ENCODE results near the gene RPS23. TPM values are rescaled to one million over a fixed set of nuclear protein-coding genes. Genes with fewer than 3 reads are reported as not detected.

Gene RPS23
- total RNA-seq, 1 experiment from 2014 or later = 2,589 TPM

DNA sequence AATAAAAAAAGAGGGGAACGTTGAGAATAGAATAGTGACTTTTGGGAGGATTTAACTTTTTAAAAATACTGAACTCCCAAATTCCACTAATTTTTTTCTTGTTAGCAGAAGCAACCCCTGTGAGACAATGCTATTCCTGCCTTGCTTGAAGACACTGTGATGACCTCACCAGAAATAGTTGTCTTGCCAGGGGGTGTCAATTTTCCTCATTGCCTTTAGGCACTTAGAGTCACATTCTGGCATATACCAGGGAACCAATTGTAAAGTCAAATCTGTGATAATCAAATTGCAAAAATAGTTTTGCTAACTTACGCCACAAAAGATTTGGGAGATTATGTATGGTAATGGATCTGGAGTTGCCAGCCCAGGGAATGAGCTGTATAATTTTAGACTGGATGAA is 42.8 kb upstream of the RPS23 start (continued):
- TF ChIP-seq, protein P1, sequence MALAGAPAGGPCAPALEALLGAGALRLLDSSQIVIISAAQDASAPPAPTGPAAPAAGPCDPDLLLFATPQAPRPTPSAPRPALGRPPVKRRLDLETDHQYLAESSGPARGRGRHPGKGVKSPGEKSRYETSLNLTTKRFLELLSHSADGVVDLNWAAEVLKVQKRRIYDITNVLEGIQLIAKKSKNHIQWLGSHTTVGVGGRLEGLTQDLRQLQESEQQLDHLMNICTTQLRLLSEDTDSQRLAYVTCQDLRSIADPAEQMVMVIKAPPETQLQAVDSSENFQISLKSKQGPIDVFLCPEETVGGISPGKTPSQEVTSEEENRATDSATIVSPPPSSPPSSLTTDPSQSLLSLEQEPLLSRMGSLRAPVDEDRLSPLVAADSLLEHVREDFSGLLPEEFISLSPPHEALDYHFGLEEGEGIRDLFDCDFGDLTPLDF (CRISPR knock-in tag; IDR thresholded peaks at IDR 0.05) = no peak
- TF ChIP-seq, protein P2, sequence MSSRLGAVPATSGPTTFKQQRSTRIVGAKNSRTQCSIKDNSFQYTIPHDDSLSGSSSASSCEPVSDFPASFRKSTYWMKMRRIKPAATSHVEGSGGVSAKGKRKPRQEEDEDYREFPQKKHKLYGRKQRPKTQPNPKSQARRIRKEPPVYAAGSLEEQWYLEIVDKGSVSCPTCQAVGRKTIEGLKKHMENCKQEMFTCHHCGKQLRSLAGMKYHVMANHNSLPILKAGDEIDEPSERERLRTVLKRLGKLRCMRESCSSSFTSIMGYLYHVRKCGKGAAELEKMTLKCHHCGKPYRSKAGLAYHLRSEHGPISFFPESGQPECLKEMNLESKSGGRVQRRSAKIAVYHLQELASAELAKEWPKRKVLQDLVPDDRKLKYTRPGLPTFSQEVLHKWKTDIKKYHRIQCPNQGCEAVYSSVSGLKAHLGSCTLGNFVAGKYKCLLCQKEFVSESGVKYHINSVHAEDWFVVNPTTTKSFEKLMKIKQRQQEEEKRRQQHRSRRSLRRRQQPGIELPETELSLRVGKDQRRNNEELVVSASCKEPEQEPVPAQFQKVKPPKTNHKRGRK (CRISPR knock-in tag; IDR thresholded peaks at IDR 0.05; ENCODE audit: borderline replicate concordance) = no peak
- TF ChIP-seq GTF2I (CRISPR knock-in tag; conservative IDR thresholded peaks at IDR 0.05) = no peak

DNA sequence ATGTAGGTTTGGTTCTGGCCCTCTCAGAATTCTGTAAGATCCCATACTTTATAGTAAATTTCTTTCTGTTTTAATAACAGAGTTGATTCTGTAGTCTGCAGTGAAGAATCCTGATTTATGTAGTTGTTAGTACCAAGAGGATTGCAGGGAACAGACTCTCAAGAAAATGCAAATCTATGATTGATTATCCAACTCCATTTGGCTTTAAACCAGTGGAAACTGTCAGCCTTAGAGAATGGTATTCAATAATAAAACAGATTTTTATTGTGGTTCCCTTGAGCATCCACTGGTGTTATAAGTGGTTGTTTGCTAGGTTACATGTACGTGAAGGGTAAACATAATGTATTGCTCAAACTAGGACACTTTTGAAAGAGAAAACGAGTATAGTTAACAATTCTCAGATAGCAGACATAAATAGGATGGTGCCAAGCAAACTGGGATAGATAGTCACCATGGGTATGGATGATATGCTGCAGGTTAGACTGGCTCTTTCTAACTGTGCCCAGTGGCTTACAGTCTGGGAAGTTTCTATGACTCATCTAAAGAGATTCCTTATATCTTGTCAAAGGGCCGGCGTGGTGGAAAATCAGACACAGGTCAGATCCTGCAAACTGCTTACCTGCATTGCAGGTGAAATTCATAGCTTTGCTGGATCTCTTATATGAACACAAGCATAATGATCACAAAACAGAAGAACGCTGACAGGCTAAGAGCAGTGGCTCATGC is 41.7 kb upstream of the RPS23 start:
- CTCF ChIA-PET = no interaction called here
- no peaks in the 10 kb centered on the region for H3K4me1 Mint-ChIP-seq
- no peaks in the 10 kb centered on the region for H3K36me3 Mint-ChIP-seq
- no peak overlapping the region for H3K27ac Mint-ChIP-seq
- H3K9me3 Mint-ChIP-seq = peaks cover 9% of the 10 kb centered on the region
- no peaks in the 10 kb centered on the region for H3K27me3 Mint-ChIP-seq (ENCODE audit: low read depth)
- no peak for DNase-seq (ENCODE audit: low spot score)
- TF ChIP-seq, protein P3, sequence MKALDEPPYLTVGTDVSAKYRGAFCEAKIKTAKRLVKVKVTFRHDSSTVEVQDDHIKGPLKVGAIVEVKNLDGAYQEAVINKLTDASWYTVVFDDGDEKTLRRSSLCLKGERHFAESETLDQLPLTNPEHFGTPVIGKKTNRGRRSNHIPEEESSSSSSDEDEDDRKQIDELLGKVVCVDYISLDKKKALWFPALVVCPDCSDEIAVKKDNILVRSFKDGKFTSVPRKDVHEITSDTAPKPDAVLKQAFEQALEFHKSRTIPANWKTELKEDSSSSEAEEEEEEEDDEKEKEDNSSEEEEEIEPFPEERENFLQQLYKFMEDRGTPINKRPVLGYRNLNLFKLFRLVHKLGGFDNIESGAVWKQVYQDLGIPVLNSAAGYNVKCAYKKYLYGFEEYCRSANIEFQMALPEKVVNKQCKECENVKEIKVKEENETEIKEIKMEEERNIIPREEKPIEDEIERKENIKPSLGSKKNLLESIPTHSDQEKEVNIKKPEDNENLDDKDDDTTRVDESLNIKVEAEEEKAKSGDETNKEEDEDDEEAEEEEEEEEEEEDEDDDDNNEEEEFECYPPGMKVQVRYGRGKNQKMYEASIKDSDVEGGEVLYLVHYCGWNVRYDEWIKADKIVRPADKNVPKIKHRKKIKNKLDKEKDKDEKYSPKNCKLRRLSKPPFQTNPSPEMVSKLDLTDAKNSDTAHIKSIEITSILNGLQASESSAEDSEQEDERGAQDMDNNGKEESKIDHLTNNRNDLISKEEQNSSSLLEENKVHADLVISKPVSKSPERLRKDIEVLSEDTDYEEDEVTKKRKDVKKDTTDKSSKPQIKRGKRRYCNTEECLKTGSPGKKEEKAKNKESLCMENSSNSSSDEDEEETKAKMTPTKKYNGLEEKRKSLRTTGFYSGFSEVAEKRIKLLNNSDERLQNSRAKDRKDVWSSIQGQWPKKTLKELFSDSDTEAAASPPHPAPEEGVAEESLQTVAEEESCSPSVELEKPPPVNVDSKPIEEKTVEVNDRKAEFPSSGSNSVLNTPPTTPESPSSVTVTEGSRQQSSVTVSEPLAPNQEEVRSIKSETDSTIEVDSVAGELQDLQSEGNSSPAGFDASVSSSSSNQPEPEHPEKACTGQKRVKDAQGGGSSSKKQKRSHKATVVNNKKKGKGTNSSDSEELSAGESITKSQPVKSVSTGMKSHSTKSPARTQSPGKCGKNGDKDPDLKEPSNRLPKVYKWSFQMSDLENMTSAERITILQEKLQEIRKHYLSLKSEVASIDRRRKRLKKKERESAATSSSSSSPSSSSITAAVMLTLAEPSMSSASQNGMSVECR (CRISPR knock-in tag; IDR thresholded peaks at IDR 0.05; ENCODE audit: borderline replicate concordance) = no peak
- no peak for TF ChIP-seq GABPB1 (CRISPR knock-in tag; IDR thresholded peaks at IDR 0.05)
- TF ChIP-seq, protein P4, sequence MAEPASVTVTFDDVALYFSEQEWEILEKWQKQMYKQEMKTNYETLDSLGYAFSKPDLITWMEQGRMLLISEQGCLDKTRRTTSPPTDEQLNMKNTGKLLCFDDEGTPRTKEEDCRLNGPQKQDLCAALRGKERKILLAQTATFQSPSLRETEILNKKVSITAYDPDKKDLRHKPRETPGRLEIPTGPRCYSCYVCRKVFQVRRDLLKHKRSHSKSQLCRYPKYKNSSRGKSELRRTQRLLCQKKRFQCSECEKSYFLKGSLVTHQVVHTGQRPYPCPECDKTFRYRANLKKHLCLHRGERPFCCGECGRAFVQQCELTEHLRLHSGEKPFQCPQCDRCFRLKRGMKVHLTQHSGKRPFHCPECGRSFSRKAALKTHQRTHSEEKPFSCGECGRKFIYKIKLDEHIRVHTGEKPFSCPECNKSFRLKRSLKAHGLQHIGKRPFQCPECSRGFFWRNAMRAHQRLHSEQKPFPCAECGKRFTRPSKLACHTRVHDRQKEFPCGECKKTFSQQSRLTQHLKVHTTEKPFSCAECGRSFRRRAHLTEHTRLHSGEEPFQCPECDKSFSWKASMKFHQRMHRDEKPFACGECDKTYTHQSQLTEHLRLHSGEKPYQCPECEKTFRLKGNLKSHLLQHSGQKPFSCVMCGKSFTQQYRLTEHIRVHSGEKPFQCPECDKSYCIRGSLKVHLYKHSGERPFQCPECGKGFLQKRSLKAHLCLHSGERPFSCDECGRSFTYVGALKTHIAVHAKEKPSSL (CRISPR knock-in tag; conservative IDR thresholded peaks at IDR 0.05) = no peak
- TF ChIP-seq ZNF416 (CRISPR knock-in tag; IDR thresholded peaks at IDR 0.05) = no peak
- TF ChIP-seq, protein P5, sequence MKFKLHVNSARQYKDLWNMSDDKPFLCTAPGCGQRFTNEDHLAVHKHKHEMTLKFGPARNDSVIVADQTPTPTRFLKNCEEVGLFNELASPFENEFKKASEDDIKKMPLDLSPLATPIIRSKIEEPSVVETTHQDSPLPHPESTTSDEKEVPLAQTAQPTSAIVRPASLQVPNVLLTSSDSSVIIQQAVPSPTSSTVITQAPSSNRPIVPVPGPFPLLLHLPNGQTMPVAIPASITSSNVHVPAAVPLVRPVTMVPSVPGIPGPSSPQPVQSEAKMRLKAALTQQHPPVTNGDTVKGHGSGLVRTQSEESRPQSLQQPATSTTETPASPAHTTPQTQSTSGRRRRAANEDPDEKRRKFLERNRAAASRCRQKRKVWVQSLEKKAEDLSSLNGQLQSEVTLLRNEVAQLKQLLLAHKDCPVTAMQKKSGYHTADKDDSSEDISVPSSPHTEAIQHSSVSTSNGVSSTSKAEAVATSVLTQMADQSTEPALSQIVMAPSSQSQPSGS (CRISPR knock-in tag; IDR thresholded peaks at IDR 0.05; ENCODE audit: borderline replicate concordance, low read depth) = no peak
- ATAC-seq = no peak
- POLR2A ChIA-PET = no interaction called here
- H3K4me3 Mint-ChIP-seq = no peak overlapping the region

DNA sequence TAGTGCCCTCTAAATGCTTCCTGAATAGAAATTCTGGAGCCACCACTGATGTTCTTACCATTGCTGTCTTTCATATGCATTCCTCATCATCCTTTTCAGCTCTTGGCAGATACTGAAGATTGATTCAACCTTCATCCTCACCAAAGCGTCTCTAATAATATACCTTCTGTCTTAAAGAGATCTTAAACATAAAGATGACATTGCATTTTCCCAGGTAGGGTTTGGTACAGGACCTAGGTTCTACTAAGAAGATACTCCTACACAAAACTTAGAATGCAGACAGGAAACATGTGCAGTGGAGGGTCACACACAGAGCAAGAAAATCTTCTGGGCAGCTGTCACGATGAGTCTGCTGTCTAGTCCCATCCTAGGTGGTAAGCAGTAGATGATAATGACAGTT is 41.0 kb upstream of the RPS23 start:
- POLR2A ChIA-PET = no interaction called here
- Mint-ChIP-seq H3K9me3 (peaks cover 9% of the 10 kb centered on the region), H3K27me3 (ENCODE audit: low read depth) (no peaks in the 10 kb centered on the region), H3K4me1 (no peaks in the 10 kb centered on the region), H3K4me3 (no peak overlapping the region), H3K36me3 (no peaks in the 10 kb centered on the region), H3K27ac (no peak overlapping the region)
- CTCF ChIA-PET = no interaction called here
- TF ChIP-seq GABPB1 (CRISPR knock-in tag; IDR thresholded peaks at IDR 0.05) (no peak), MXD4 (CRISPR knock-in tag; IDR thresholded peaks at IDR 0.05; ENCODE audit: borderline replicate concordance) (no peak), GTF2I (CRISPR knock-in tag; conservative IDR thresholded peaks at IDR 0.05) (no peak), KAT7 (CRISPR knock-in tag; IDR thresholded peaks at IDR 0.05; ENCODE audit: borderline replicate concordance) (no peak)
- TF ChIP-seq, protein P6, sequence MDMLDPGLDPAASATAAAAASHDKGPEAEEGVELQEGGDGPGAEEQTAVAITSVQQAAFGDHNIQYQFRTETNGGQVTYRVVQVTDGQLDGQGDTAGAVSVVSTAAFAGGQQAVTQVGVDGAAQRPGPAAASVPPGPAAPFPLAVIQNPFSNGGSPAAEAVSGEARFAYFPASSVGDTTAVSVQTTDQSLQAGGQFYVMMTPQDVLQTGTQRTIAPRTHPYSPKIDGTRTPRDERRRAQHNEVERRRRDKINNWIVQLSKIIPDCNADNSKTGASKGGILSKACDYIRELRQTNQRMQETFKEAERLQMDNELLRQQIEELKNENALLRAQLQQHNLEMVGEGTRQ (CRISPR knock-in tag; IDR thresholded peaks at IDR 0.05) = no peak
- TF ChIP-seq, protein P7, sequence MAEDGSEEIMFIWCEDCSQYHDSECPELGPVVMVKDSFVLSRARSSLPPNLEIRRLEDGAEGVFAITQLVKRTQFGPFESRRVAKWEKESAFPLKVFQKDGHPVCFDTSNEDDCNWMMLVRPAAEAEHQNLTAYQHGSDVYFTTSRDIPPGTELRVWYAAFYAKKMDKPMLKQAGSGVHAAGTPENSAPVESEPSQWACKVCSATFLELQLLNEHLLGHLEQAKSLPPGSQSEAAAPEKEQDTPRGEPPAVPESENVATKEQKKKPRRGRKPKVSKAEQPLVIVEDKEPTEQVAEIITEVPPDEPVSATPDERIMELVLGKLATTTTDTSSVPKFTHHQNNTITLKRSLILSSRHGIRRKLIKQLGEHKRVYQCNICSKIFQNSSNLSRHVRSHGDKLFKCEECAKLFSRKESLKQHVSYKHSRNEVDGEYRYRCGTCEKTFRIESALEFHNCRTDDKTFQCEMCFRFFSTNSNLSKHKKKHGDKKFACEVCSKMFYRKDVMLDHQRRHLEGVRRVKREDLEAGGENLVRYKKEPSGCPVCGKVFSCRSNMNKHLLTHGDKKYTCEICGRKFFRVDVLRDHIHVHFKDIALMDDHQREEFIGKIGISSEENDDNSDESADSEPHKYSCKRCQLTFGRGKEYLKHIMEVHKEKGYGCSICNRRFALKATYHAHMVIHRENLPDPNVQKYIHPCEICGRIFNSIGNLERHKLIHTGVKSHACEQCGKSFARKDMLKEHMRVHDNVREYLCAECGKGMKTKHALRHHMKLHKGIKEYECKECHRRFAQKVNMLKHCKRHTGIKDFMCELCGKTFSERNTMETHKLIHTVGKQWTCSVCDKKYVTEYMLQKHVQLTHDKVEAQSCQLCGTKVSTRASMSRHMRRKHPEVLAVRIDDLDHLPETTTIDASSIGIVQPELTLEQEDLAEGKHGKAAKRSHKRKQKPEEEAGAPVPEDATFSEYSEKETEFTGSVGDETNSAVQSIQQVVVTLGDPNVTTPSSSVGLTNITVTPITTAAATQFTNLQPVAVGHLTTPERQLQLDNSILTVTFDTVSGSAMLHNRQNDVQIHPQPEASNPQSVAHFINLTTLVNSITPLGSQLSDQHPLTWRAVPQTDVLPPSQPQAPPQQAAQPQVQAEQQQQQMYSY (CRISPR knock-in tag; IDR thresholded peaks at IDR 0.05) = no peak
- DNase-seq (ENCODE audit: low spot score) (no peak), ATAC-seq (no peak)

Data from WTC11 (cell line).